Skeletal muscle satellite cell (primary cell): Measurements from ENCODE around the gene DNAJB6.

Source experiments
- H3K27me3 ChIP-seq: 2 replicates; pipeline ENCODE4 v1.7.0; 2013; ENCODE audit warnings: low read length; ENCODE audit not compliant: control insufficient read depth, insufficient read depth
- H3K36me3 ChIP-seq: 2 replicates; pipeline ENCODE4 v1.7.0; 2013; ENCODE audit warnings: mild to moderate bottlenecking, control low read depth, low read length; ENCODE audit not compliant: insufficient read depth
- H3K4me1 ChIP-seq: 2 replicates; pipeline ENCODE4 v1.7.0; 2013; ENCODE audit warnings: low read length; ENCODE audit not compliant: control insufficient read depth, insufficient read depth
- H3K4me2 ChIP-seq: 2 replicates; pipeline ENCODE4 v1.7.0; 2013; ENCODE audit warnings: mild to moderate bottlenecking, low read length
- H3K4me3 ChIP-seq: 2 replicates; pipeline ENCODE4 v1.7.0; 2013; ENCODE audit warnings: low read length
- H3K9ac ChIP-seq: 2 replicates; pipeline ENCODE4 v1.7.0; 2013; ENCODE audit warnings: mild to moderate bottlenecking, low read depth, low read length, moderate library complexity
- H3K9me3 ChIP-seq: replicated peaks from 2 replicates; pipeline ENCODE4 v1.7.0; 2013; ENCODE audit warnings: mild to moderate bottlenecking, control low read depth, low read length

DNAJB6 gene

GRCh38 chr7:157408258-157409101 lies 71.7 kb downstream of the DNAJB6 start:
- peaks cover 24% of the 10 kb centered on the region for H3K36me3 ChIP-seq
- H3K9ac ChIP-seq = no peak overlapping the region
- no peak overlapping the region for H3K4me3 ChIP-seq
- H3K9me3 ChIP-seq = no peaks in the 10 kb centered on the region
- no peak overlapping the region for H3K4me2 ChIP-seq
- H3K4me1 ChIP-seq = peaks cover 51% of the 10 kb centered on the region
- no peaks in the 10 kb centered on the region for H3K27me3 ChIP-seq

- H3K4me3 ChIP-seq = no peak overlapping the region
- H3K9ac ChIP-seq = no peak overlapping the region
- peaks cover 24% of the 10 kb centered on the region for H3K36me3 ChIP-seq
- H3K27me3 ChIP-seq = no peaks in the 10 kb centered on the region
- H3K4me1 ChIP-seq = peaks cover 49% of the 10 kb centered on the region
- no peak overlapping the region for H3K4me2 ChIP-seq
- H3K9me3 ChIP-seq = no peaks in the 10 kb centered on the region
Measured at GRCh38 chr7:157409149-157409752, 72.4 kb downstream of the DNAJB6 start.

GRCh38 chr7:157409753-157410727 lies 73.2 kb downstream of the DNAJB6 start:
- no peak overlapping the region for H3K9ac ChIP-seq
- no peak overlapping the region for H3K4me3 ChIP-seq
- H3K27me3 ChIP-seq = no peaks in the 10 kb centered on the region
- H3K4me2 ChIP-seq = no peak overlapping the region
- peaks cover 30% of the 10 kb centered on the region for H3K36me3 ChIP-seq
- H3K9me3 ChIP-seq = no peaks in the 10 kb centered on the region
- peaks cover 41% of the 10 kb centered on the region for H3K4me1 ChIP-seq

- H3K9me3 ChIP-seq = no peaks in the 10 kb centered on the region
- peaks cover 39% of the 10 kb centered on the region for H3K36me3 ChIP-seq
- H3K27me3 ChIP-seq = no peaks in the 10 kb centered on the region
- no peak overlapping the region for H3K4me2 ChIP-seq
- no peak overlapping the region for H3K9ac ChIP-seq
- H3K4me1 ChIP-seq = peaks cover 31% of the 10 kb centered on the region
- peak overlapping the region; percentile 9 for H3K4me3 ChIP-seq
Measured at GRCh38 chr7:157410831-157411556, 74.2 kb downstream of the DNAJB6 start.

GRCh38 chr7:157411580-157411979 lies 74.8 kb downstream of the DNAJB6 start:
- H3K4me2 ChIP-seq = peak overlapping the region; percentile 20
- peak overlapping the region; percentile 4 for H3K9ac ChIP-seq
- no peaks in the 10 kb centered on the region for H3K27me3 ChIP-seq
- no peaks in the 10 kb centered on the region for H3K9me3 ChIP-seq
- peak overlapping the region; percentile 9 for H3K4me3 ChIP-seq
- peaks cover 45% of the 10 kb centered on the region for H3K36me3 ChIP-seq
- H3K4me1 ChIP-seq = peaks cover 26% of the 10 kb centered on the region

- peak overlapping the region; percentile 9 for H3K4me3 ChIP-seq
- peaks cover 26% of the 10 kb centered on the region for H3K4me1 ChIP-seq
- H3K27me3 ChIP-seq = no peaks in the 10 kb centered on the region
- H3K9ac ChIP-seq = no peak overlapping the region
- peaks cover 50% of the 10 kb centered on the region for H3K36me3 ChIP-seq
- H3K4me2 ChIP-seq = peak overlapping the region; percentile 21
- H3K9me3 ChIP-seq = no peaks in the 10 kb centered on the region
Measured at GRCh38 chr7:157412021-157412443, 75.2 kb downstream of the DNAJB6 start.

- Histone ChIP-seq H3K9ac (no peak overlapping the region), H3K36me3 (peaks cover 48% of the 10 kb centered on the region), H3K4me2 (peak overlapping the region; percentile 21), H3K4me3 (no peak overlapping the region), H3K9me3 (no peaks in the 10 kb centered on the region), H3K27me3 (no peaks in the 10 kb centered on the region), H3K4me1 (peaks cover 26% of the 10 kb centered on the region)
Measured at GRCh38 chr7:157412491-157413180, 75.8 kb downstream of the DNAJB6 start.

GRCh38 chr7:157413881-157414701 lies 77.3 kb downstream of the DNAJB6 start:
- Histone ChIP-seq H3K9me3 (no peaks in the 10 kb centered on the region), H3K4me1 (peaks cover 26% of the 10 kb centered on the region), H3K4me3 (no peak overlapping the region), H3K27me3 (no peaks in the 10 kb centered on the region), H3K9ac (no peak overlapping the region), H3K4me2 (no peak overlapping the region), H3K36me3 (peaks cover 48% of the 10 kb centered on the region)

GRCh38 chr7:157414702-157415096 lies 77.9 kb downstream of the DNAJB6 start:
- no peaks in the 10 kb centered on the region for H3K27me3 ChIP-seq
- no peaks in the 10 kb centered on the region for H3K9me3 ChIP-seq
- no peak overlapping the region for H3K4me3 ChIP-seq
- no peak overlapping the region for H3K9ac ChIP-seq
- no peak overlapping the region for H3K4me2 ChIP-seq
- H3K36me3 ChIP-seq = peaks cover 48% of the 10 kb centered on the region
- H3K4me1 ChIP-seq = peaks cover 24% of the 10 kb centered on the region

- H3K4me3 ChIP-seq = no peak overlapping the region
- H3K27me3 ChIP-seq = no peaks in the 10 kb centered on the region
- no peak overlapping the region for H3K4me2 ChIP-seq
- no peak overlapping the region for H3K9ac ChIP-seq
- H3K4me1 ChIP-seq = peaks cover 21% of the 10 kb centered on the region
- peaks cover 41% of the 10 kb centered on the region for H3K36me3 ChIP-seq
- no peaks in the 10 kb centered on the region for H3K9me3 ChIP-seq
Measured at GRCh38 chr7:157415486-157415885, 78.7 kb downstream of the DNAJB6 start.
